ENCODE measurements around the gene MAPK6.

Gene MAPK6

DNA sequence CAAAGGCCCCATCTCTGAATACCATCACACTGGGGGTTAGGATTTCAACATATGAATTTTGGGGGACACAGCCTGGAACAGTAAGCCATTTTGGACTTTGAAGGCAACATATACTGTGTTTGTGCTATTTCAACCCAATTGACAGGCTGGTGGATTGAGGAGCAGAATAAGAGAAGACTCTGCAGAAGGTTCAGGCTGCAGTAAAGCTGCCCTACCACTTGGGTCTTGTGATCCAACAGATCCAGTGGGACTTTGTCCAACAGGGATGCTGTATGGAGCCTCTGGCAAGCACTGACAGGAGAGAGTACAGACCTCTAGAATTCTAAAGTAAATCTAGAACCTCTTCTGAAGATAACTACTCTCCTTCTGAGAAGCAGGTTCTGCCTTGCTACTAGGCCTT is 94.7 kb downstream of the MAPK6 start:
- Histone ChIP-seq H3K9me3 (no peaks in the 10 kb centered on the region), H3K4me1 (ENCODE audit: control insufficient read depth in 1 of 2, insufficient read depth in 1 of 2, low read depth in 1 of 2, low read length in 1 of 2) (peaks cover 3 to 9% of the 10 kb centered on the region in 2 experiments), H3K4me3 (ENCODE audit: low read depth in 1 of 2, low read length in 1 of 2) (no peak overlapping the region), H3K27me3 (peaks cover 59% of the 10 kb centered on the region), H3K27ac (no peak overlapping the region), H3K36me3 (no peaks in the 10 kb centered on the region)
- TF ChIP-seq, protein P1, sequence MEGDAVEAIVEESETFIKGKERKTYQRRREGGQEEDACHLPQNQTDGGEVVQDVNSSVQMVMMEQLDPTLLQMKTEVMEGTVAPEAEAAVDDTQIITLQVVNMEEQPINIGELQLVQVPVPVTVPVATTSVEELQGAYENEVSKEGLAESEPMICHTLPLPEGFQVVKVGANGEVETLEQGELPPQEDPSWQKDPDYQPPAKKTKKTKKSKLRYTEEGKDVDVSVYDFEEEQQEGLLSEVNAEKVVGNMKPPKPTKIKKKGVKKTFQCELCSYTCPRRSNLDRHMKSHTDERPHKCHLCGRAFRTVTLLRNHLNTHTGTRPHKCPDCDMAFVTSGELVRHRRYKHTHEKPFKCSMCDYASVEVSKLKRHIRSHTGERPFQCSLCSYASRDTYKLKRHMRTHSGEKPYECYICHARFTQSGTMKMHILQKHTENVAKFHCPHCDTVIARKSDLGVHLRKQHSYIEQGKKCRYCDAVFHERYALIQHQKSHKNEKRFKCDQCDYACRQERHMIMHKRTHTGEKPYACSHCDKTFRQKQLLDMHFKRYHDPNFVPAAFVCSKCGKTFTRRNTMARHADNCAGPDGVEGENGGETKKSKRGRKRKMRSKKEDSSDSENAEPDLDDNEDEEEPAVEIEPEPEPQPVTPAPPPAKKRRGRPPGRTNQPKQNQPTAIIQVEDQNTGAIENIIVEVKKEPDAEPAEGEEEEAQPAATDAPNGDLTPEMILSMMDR (IDR thresholded peaks at IDR 0.05): no peak

DNA sequence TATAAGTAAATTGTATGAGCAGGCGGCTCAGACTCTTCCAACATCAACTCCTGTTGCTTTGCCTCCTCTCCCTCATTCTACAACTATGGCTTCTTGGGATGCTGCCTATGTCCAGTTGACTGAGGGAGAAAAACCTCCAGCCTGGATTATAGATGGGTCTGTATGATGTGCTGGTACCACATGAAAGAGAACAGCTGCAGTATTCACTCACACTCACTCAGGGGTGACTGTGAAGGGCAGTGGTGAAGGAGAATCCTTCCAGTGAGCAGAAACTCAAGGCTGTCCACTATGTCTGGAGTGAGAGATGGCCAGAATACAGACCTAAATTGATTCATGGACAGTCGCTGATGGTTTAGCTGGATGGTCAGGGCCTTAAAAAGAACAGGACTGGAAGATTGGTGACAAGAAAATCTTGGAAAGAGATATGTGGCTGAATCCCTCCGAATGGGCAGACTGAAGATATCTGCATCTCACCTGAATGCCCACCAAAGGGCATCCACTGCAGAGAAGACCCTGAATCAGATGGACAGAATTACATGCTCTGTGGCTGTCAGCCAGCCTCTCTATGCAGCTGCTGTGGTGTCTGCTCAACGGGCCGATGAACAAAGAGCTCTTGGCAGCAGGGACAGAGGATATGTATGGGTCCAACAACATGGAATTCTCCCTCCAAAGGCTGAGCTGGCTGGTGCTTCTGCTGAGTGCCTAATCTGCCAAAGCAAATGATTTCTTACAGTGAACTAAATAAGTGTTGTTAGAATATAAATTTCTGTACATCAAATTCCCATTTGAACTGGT is 95.4 kb downstream of the MAPK6 start:
- TF ChIP-seq, protein P1 (IDR thresholded peaks at IDR 0.05): no peak

GRCh38 chr15:52115598-52116427 is 96.8 kb downstream of the MAPK6 start:
- H3K9me3 ChIP-seq: no peaks in the 10 kb centered on the region
- H3K4me3 ChIP-seq (ENCODE audit: low read depth in 1 of 2, low read length in 1 of 2): no peak overlapping the region
- H3K4me1 ChIP-seq (ENCODE audit: control insufficient read depth in 1 of 2, insufficient read depth in 1 of 2, low read depth in 1 of 2, low read length in 1 of 2): peaks cover 3 to 9% of the 10 kb centered on the region in 2 experiments
- peaks cover 42% of the 10 kb centered on the region for H3K27me3 ChIP-seq
- H3K36me3 ChIP-seq: no peaks in the 10 kb centered on the region
- no peak overlapping the region for H3K27ac ChIP-seq
- TF ChIP-seq, protein P1 (IDR thresholded peaks at IDR 0.05): no peak

More for the DNA sequence above, 95.4 kb downstream of the MAPK6 start:
- Histone ChIP-seq H3K27ac (no peak overlapping the region), H3K4me3 (ENCODE audit: low read depth in 1 of 2, low read length in 1 of 2) (no peak overlapping the region), H3K9me3 (no peaks in the 10 kb centered on the region), H3K27me3 (peaks cover 56% of the 10 kb centered on the region), H3K4me1 (ENCODE audit: control insufficient read depth in 1 of 2, insufficient read depth in 1 of 2, low read depth in 1 of 2, low read length in 1 of 2) (peaks cover 3 to 9% of the 10 kb centered on the region in 2 experiments), H3K36me3 (no peaks in the 10 kb centered on the region)

Measured in neutrophil (primary cell).